ENCODE results near the gene MEPE.

Gene MEPE, protein sequence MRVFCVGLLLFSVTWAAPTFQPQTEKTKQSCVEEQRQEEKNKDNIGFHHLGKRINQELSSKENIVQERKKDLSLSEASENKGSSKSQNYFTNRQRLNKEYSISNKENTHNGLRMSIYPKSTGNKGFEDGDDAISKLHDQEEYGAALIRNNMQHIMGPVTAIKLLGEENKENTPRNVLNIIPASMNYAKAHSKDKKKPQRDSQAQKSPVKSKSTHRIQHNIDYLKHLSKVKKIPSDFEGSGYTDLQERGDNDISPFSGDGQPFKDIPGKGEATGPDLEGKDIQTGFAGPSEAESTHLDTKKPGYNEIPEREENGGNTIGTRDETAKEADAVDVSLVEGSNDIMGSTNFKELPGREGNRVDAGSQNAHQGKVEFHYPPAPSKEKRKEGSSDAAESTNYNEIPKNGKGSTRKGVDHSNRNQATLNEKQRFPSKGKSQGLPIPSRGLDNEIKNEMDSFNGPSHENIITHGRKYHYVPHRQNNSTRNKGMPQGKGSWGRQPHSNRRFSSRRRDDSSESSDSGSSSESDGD

DNA sequence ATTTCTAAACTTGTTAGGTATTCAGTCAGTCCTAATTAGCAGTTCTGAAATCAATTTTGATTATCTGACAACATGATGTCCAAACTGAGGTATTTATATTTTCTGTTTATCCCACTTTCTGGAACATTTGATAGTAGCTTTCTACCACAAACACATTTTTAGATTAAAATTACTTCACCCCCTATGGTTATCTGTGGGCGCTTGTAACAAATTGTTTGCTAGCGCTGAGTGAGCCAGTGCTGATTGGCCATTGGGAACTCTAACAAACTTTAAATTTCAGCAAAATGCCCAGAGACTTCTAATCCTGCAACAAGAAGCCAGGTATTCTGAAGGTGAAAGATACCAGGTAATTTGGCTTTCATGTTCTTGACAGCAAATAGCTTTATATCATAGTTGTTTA, at the start of gene MEPE:
Gene MEPE (plus strand): TSS at position 301 of the 400 bp plus-strand sequence. CDS start 1,746 bp downstream, outside the sequence.
- DNase-seq, result no peak

DNA sequence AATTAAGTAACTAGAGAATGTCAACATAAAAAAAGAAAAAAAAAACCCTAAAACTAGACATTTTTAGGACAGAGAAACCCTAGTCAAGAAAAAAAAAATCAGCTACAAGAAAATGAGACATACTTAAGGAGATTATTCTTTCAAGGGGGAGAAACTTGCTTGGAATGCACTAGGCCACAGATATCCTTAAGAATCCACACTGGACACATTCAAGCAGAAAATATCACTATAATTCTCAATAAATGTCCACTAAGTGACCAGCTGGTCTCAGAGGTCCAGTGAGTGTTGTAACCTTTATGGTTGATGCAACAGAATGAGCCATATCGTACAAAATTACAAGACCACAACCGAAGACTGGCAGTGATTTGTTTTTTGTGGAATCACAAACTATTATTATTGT, 49.0 kb upstream of the MEPE start:
- DNase-seq, result no peak

- DNase-seq, result no peak
Measured at GRCh38 chr4:87785731-87786509, 46.8 kb upstream of the MEPE start.

- no peak for DNase-seq
Measured at GRCh38 chr4:87799301-87800113, 33.3 kb upstream of the MEPE start, which contains the start of gene IBSP. IBSP (plus strand) TSS chr4:87799554; CDS start chr4:87802362, 2,808 bp downstream.

DNA sequence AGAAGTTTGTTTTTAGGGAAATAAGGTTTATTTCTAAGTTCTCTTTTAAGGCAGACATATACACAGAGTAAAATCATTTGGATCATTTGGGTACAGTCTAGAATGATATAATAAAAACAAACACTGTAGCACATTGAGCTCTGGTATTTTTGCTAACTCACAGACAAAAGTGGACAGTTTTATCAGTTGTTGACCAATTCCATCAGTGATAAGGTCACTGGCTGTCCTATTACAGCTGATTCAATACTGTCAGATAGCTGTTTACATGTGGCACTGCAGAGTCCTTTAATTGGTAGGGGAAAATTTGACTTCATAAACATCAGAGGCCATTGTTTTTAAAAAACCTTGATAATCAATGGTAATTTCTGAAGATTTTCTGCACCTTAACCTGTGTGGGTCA, 29.9 kb upstream of the MEPE start:
- DNase-seq, result no peak

GRCh38 chr4:87803421-87803820, 29.3 kb upstream of the MEPE start:
- DNase-seq, result no peak

DNA sequence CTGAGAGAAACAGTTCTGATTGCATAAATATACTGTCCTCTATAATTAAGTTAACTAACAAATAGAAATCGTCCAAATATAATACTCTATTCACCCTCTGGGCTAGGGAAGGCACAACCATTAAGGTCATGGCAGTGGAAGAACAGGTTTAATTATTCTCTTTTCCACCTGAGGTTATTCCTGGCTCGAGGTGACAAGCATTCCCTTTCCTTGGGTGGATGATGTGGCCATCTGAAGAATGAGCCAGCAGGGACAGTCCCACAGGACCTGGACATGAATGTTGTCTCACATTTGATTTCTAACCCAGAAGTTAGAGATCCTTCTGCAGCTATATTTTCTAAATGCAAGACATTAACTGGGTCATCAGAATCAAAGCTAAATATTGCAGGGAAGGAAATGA, 27.9 kb upstream of the MEPE start:
- no peak for DNase-seq

DNA sequence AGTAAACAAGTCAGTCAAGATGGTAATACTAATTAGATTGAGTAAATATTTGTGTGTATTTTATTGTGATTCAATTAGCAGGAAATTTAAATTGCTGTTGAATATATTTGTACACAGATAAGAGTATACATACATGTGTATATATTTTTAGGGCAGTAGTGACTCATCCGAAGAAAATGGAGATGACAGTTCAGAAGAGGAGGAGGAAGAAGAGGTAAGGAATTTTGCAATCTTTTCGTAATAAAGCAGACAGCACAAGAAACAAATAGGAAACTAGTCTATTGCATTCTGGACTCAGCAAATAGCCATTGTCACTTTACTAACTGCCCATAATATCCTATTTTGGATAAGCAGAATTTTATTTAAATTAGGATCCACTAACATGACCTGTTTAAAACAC, 26.8 kb upstream of the MEPE start:
- no peak for DNase-seq

GRCh38 chr4:87806520-87806919, 26.2 kb upstream of the MEPE start:
- DNase-seq, result no peak

GRCh38 chr4:87807402-87807801, 25.4 kb upstream of the MEPE start:
- no peak for DNase-seq

DNA sequence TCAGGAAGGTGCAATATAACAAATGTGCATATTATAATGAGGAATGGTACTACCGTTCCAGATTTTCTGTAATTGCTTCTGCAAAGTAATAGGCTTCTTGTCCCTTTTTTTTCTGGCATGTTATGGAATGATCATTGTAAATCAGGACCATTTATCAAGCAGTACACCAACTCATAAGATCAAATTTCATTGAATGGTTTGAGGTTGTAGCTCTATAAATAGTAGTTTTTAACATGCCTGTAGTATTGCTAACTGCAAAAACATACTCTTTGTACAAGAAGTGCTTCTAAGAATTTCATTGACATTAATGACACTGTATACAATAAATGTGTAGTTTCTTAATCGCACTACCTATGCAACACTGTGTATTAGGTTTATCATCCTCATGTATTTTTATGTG, 20.8 kb upstream of the MEPE start:
- DNase-seq, result no peak

GRCh38 chr4:87819281-87819919, 13.4 kb upstream of the MEPE start:
- no peak for DNase-seq

DNA sequence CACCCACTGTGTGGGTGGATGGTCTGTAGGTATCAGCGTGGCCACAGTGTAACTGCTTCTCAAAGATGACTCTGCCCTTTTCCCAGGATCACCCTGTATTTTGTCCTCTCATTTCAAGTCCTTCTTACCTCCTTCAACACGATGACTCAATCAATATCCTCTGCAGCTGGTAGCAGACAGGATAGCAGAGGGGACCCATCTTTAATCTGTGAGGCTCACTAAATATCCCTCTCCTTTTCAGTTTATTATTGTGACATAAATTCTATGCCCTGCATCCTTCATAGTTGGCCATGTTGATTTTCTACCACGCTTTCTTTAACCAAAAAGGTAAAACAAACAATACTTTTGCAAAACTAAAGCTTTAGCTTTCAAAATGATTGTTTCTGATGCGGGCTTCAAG, 9.6 kb upstream of the MEPE start:
- no peak for DNase-seq

DNA sequence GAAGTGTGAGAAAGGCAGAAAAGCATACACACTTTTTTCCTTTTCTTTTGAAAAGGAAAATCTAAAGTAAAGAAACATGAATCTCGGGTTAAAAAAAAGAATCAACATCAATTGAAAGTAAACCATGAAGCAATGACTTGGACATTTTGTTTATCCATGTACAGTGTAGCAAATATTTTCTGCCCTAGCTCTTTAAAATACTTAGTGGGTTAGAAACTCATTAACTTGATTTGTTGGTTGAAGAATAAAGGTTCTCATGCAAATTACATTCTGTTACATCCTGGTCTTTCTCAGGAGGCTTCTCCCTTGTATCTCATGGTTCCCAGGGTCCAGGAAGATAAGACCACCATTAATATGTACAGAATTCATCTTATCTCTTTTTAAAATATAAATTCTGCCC, 9.0 kb upstream of the MEPE start:
- no peak for DNase-seq

DNA sequence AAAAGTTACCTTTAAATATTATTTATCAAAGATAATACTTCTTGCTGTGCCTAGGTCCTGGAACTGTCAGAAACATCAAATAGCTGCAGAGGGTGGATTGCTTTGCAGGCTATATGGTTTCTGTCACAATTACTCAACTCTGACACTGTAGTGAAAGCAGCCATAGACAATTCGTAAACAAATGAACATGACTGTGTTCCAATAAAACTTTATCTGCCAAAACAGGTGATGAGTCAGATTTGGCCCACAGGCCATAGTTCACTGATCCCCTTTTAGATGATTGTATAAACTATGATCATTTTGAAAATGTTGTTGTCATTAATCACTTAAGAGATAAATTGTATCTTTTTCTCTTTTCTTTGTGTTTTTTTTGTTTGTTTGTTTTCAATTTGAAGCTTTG, 8.4 kb upstream of the MEPE start:
- no peak for DNase-seq

GRCh38 chr4:87834401-87834800, 1.6 kb downstream of the MEPE start:
- DNase-seq, result no peak

DNA sequence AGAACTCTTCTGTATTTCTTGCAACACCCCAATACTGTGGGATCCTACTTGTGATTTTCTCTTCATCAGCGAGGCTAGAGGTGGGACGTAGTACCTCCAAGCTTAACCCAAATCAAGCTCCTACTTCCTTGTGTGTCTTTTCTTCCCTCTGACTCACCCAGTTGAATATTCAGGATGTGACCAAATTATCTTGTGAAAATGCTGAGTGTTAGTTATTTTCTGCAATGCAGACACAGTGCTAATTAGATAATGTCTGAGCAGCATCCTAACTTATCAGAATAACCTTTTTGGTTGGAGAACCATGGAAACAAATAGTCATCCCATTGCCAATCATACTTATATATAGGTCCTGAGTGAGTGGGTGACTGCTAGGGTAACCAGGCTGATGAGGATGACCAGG, 2.4 kb downstream of the MEPE start:
- DNase-seq, result no peak

DNA sequence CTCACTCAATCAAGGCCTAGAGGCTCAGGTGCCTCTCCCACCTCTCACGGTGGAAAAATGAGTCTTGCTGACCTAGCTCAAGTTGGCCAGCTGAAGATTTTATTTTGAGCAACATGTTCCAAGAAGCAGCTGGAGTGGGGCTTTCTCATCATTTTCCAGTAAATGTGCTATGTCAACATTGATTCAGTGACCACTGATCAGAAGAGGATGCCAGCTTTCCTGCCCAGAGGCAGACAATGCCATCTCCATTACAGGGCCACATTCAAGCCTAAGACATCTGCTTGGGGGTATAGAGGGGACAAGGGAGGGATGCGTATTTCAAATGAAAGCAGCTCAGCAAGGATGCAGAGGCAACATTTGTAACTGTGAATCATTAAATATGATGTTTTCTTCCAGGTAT, 3.0 kb downstream of the MEPE start:
- DNase-seq, result no peak

DNA sequence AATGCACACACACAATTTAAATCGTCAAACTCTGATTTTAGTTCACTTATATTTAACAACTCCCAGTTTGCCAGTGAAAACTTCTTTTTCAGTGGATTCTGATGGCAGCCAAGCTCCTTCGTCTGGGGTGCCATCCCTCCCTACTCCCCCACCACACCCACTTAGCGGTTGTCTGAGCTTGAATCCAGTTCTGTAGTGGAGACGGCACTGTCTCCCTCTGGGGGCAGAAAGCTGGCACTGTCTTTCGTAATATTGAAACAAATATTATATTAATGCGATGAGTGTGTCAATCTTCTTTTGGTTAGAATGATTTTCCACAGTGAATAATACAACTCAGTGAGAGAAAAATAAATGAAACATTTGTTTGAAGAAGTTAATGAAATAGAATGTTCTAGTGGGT, 5.4 kb downstream of the MEPE start:
- DNase-seq, result no peak

DNA sequence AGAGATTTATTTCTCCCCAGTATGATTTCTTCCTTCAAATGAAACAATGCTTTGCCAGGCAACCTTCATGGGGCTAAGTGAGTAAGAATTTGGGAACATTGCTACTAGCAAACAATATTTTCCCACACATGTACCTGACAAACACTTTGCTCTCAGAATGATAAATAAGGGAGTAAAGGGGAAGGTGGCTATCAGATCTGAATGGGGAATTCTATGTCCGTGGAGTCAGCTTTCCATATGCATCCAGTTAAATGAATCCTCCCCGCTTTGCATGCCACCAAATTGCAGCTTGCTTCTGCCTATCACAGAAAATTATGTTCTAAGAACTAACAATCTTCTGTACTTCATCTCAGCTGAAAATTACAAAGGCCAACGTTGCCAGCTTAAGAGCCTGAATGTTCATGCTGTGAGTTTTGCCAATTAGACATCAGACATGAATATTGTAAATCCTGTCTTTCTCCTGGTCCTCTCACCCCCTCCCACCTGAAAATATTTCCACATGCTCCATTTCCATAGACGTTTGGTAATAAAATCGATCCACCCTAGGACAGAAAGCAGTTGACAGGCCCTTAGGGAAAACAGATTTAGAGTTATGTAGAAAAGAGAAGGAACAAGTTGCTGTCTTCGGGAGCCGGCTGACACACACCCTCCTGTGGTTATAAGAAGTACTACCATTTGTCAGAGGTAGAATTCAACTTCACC, 6.3 kb downstream of the MEPE start:
- peak; percentile 21 for DNase-seq

- DNase-seq, result no peak
Measured at GRCh38 chr4:87839592-87839946, 6.8 kb downstream of the MEPE start.

GRCh38 chr4:87840149-87840548, 7.4 kb downstream of the MEPE start:
- DNase-seq, result no peak
